Thyroid gland (tissue), 4 donors: ENCODE data around the gene CSRP2. TPM values are rescaled to one million over a fixed set of nuclear protein-coding genes. Genes with fewer than 3 reads are reported as not detected.

Experiments
- DNase-seq, 2 donors: peaks; one replicate each; pipeline ENCODE4 v3.0.0-alpha.2; 2019
- H3K27ac ChIP-seq, 3 donors: fragments of 200-600 bp; sonication (generic); 1 replicate in 2 of 3; 2 replicates in 1 of 3; pipeline ENCODE4 v1.5.1; 2016 to 2019; ENCODE audit warnings: mild to moderate bottlenecking in 1 of 3, moderate library complexity in 1 of 3
- H3K27me3 ChIP-seq: fragments of 200-600 bp; sonication (generic); one replicate; pipeline ENCODE4 v1.5.1; 2019
- H3K36me3 ChIP-seq, 2 donors: fragments of 200-600 bp; sonication (generic); one replicate each; pipeline ENCODE4 v1.5.1; 2016 to 2019
- H3K4me1 ChIP-seq, 2 donors: fragments of 200-600 bp; sonication (generic); one replicate each; pipeline ENCODE4 v1.5.1; 2017 to 2019
- H3K4me3 ChIP-seq, 3 donors: fragments of 200-600 bp; sonication (generic); replicated peaks in 1 of 3; 1 replicate in 2 of 3; 2 replicates in 1 of 3; pipeline ENCODE4 v1.5.1; 2016; ENCODE audit warnings: mild to moderate bottlenecking in 1 of 3
- H3K9me3 ChIP-seq: fragments of 200-600 bp; sonication (generic); one replicate; pipeline ENCODE4 v1.5.1; 2017
- POLR2A ChIP-seq, 2 donors: fragments of 450-650 bp; IDR thresholded peaks; one replicate each; pipeline ENCODE4 v1.6.1; 2017; ENCODE audit warnings: antibody characterized with exemption in 2 of 2, mild to moderate bottlenecking in 2 of 2, moderate library complexity in 1 of 2
- WGBS, 2 donors: methylation state at CpG; one replicate each; pipeline ENCODE4 v1.1.5; 2017; 5-methylcytosine and 5-hydroxymethylcytosine counted together
- intact Hi-C: fragments of 100-400 bp; cut with DNase I; formaldehyde crosslinking; loops from one replicate; pipeline ENCODE4 v1.15.1; 2023
- total RNA-seq, 4 donors: library from RNA; depleted of rRNA; stranded (reverse); fragments of >200 nt; gene quantifications; one replicate each; pipeline ENCODE4 v1.2.3, GENCODE V29; 2016
- TF ChIP-seq, protein P1 (sequence below), 6 experiments: fragments of 200-600 bp in 3 of 6; fragments of 450-650 bp in 3 of 6; sonication (generic) in 3 of 6; IDR thresholded peaks; one replicate each; pipeline ENCODE4 v1.5.1; 2016 to 2019; ENCODE audit warnings: antibody characterized with exemption in 6 of 6, mild to moderate bottlenecking in 2 of 6, inconsistent platforms in 1 of 6, moderate library complexity in 1 of 6

CSRP2 gene
- total RNA-seq, 4 donors from 2014 or later = 42.1 to 65.1 (median 49.4) TPM

DNA sequence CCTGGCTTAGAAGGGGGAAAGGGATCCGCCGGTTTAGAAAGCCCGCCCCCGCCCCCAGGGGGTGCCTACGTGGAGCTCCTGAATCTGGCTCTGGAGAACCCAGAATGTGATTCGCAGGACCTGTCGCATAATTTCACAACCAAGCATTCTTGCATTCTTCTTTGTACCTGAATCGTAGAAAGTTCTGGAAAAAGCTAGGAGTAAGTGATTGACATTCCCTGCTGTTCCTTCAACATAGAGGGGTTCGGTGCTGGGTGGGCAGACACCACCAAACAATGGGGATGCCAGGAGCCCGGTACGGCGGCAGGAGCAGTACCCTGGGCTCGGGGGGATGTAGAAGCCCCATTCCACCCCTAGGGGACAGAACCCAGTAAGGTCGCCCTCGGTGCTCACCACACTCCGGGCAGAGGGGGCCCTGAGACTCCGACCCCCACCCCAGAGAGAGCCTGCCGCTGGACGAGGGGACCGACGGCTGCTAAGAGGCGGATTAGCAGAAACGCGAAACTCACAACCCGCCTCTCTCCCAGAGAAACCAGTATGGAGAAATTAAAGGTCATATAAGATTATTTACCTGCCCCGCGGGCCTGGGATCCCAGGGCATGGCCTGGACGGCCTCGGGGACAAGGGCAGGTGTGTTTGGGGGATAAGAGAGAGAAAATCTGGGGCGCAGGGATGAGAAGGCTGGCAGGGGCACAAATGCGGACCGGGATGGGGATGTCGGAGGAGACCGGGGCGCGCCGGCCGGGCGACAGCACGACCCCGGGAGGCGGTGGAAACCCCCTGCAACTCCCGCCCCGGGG lies 520 bp downstream of the CSRP2 start:
- H3K27me3 ChIP-seq = no peaks in the 10 kb centered on the region
- no peaks in the 10 kb centered on the region for H3K36me3 ChIP-seq
- intact Hi-C loops = no loop called here
- WGBS, 2 donors = 2% methylated on average over 34 to 39 of the region's 44 CpGs
- TF ChIP-seq, protein P1, sequence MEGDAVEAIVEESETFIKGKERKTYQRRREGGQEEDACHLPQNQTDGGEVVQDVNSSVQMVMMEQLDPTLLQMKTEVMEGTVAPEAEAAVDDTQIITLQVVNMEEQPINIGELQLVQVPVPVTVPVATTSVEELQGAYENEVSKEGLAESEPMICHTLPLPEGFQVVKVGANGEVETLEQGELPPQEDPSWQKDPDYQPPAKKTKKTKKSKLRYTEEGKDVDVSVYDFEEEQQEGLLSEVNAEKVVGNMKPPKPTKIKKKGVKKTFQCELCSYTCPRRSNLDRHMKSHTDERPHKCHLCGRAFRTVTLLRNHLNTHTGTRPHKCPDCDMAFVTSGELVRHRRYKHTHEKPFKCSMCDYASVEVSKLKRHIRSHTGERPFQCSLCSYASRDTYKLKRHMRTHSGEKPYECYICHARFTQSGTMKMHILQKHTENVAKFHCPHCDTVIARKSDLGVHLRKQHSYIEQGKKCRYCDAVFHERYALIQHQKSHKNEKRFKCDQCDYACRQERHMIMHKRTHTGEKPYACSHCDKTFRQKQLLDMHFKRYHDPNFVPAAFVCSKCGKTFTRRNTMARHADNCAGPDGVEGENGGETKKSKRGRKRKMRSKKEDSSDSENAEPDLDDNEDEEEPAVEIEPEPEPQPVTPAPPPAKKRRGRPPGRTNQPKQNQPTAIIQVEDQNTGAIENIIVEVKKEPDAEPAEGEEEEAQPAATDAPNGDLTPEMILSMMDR (IDR thresholded peaks at IDR 0.05) = peak in 4 of 6 experiments; percentile 12 to 31 (median 21)
- TF ChIP-seq POLR2A (IDR thresholded peaks at IDR 0.05) = peak in 1 of 2 donors; percentile 33
- peak overlapping the region; percentile 42 to 91 (median 85) for H3K27ac ChIP-seq
- peaks cover 8 to 12% of the 10 kb centered on the region in 2 donors for H3K4me1 ChIP-seq
- no peaks in the 10 kb centered on the region for H3K9me3 ChIP-seq
- H3K4me3 ChIP-seq = peak overlapping the region; percentile 37 to 93 (median 73)
- peak; percentile 64 to 65 for DNase-seq

DNA sequence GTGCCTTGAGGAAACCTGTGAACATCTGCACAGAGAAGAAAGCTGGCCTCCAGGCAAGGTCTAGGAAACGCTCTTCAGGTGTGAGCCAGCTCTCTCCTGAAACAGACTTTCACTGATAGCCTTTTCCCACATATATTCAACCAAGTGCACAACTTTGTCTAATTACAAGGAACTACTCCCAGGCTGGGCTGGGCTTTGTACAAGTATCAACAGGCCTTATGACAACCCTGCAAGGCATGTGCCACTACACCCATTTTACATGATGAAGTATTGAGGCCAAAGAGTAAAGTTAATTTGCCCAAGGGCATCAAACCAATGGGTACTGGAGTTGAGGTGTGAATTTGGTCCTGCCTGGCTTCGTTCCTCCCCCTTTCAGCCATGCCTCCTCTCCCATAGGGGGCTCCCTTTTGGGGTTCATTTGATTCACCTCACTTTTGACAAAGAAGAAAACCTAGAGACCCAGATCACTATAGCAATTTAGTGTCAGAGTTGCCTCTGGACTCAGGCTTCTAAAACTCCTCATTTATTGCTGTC lies 2.1 kb downstream of the CSRP2 start:
- no peak for TF ChIP-seq POLR2A (IDR thresholded peaks at IDR 0.05)
- TF ChIP-seq, protein P1 (IDR thresholded peaks at IDR 0.05) = no peak
- H3K27ac ChIP-seq = no peak overlapping the region
- H3K4me1 ChIP-seq = peaks cover 5 to 7% of the 10 kb centered on the region in 2 donors
- H3K9me3 ChIP-seq = no peaks in the 10 kb centered on the region
- no peak for DNase-seq
- no peaks in the 10 kb centered on the region for H3K36me3 ChIP-seq
- no peak overlapping the region for H3K4me3 ChIP-seq
- intact Hi-C loops = no loop called here
- WGBS, 2 donors = 90 to 98% methylated on average over 2 of the region's 2 CpGs
- no peaks in the 10 kb centered on the region for H3K27me3 ChIP-seq

DNA sequence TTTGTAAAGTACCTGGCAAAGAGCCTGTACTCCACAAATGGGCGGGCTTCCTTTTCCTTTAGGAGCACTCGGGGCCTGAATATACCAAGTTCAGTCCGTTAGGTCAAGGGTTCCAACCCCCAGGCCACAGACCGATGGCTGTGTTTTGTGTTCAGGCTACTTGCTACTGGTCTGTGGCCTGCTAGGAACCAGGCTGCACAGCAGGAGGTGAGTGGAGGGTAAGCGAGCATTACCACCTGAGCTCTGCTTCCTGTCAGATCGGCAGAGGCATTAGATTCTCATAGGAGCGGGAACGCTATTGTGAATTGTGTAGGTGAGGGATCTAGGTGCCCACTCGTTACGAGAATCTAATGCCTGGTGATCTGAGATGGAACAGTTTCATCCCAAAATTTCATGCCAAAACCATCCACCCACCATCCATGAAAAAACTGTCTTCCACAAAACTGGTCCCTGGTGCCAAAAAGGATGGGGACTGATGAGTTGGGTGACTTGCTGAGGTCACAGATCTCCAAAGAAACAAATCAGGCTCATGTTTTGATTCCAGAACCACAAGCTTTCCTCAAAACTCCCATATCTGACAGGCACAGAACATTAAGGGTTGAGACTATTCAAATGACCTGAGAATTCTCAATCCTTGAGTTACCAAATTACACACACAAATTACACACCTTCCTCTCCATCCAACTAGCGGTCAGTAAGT lies 4.2 kb downstream of the CSRP2 start:
- Histone ChIP-seq H3K9me3 (no peaks in the 10 kb centered on the region), H3K27me3 (no peaks in the 10 kb centered on the region), H3K4me3 (no peak overlapping the region), H3K4me1 (peaks cover 5 to 7% of the 10 kb centered on the region in 2 donors), H3K36me3 (no peaks in the 10 kb centered on the region), H3K27ac (no peak overlapping the region)
- intact Hi-C loops = no loop called here
- DNase-seq = no peak
- WGBS, 2 donors = 80 to 96% methylated on average over 10 to 11 of the region's 11 CpGs
- TF ChIP-seq, protein P1 (IDR thresholded peaks at IDR 0.05) = no peak
- no peak for TF ChIP-seq POLR2A (IDR thresholded peaks at IDR 0.05)

DNA sequence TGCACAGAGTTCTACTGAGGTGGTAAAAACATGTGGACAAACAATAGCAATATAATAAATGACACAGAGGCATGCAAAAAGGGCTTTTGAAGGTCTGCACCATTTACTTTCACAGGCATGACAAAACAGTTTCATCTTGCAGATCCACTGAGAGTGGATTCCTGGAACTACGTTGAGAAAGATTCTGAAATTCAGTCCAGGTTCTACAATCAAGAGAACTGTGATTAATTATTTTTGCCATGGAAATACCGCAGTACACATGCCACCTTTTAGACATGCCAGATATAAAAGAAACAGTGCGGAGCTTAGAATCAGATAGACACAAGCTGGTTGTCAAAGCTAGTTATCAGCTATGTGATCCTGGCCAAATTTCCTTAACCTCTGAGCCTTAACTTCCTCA lies 4.8 kb downstream of the CSRP2 start:
- no peaks in the 10 kb centered on the region for H3K9me3 ChIP-seq
- TF ChIP-seq, protein P1 (IDR thresholded peaks at IDR 0.05) = no peak
- no peak for TF ChIP-seq POLR2A (IDR thresholded peaks at IDR 0.05)
- no peaks in the 10 kb centered on the region for H3K27me3 ChIP-seq
- intact Hi-C loops = no loop called here
- no peak overlapping the region for H3K27ac ChIP-seq
- H3K4me1 ChIP-seq = peaks cover 5 to 7% of the 10 kb centered on the region in 2 donors
- no peak overlapping the region for H3K4me3 ChIP-seq
- DNase-seq = no peak
- 74 to 91% methylated on average over 3 of the region's 3 CpGs for WGBS, 2 donors
- no peaks in the 10 kb centered on the region for H3K36me3 ChIP-seq
